HG02642 (cell line): ENCODE measurements around the gene PGK1.

Source experiments
- ATAC-seq: cut with Tn5 transposase; IDR thresholded peaks from one replicate; pipeline ENCODE4 v1.9.1; 2021; ENCODE audit warnings: mild to moderate bottlenecking; ENCODE audit not compliant: unreplicated experiment, poor library complexity

PGK1 gene

GRCh38 chrX:78165425-78165824 lies 61.4 kb downstream of the PGK1 start:
- ATAC-seq, result no peak

- no peak for ATAC-seq
Observed at GRCh38 chrX:78168065-78168464, 64.0 kb downstream of the PGK1 start.
